Right renal pelvis (tissue), 4 donors: ENCODE results near the gene TMPRSS7. TPM values are rescaled to one million over a fixed set of nuclear protein-coding genes. Genes with fewer than 3 reads are reported as not detected.
A peak's percentile ranks its signal among the peaks of the same experiment; 100 is the strongest.

Experiments
- DNase-seq, 4 donors: peaks; one replicate each; pipeline ENCODE4 v3.0.0-alpha.2; 2013; ENCODE audit warnings: low read depth in 4 of 4, low spot score in 3 of 4, missing footprints in 1 of 4
- polyA plus RNA-seq, 4 donors: library from polyadenylated mRNA; unstranded; fragments of 120-200 nt; gene quantifications; one replicate each; pipeline ENCODE4 v1.2.1, GENCODE V29; 2013; ENCODE audit not compliant: insufficient read length in 4 of 4

The TMPRSS7 gene
- polyA plus RNA-seq, 4 donors = 0.05 to 0.07 TPM; not detected in 2

DNA sequence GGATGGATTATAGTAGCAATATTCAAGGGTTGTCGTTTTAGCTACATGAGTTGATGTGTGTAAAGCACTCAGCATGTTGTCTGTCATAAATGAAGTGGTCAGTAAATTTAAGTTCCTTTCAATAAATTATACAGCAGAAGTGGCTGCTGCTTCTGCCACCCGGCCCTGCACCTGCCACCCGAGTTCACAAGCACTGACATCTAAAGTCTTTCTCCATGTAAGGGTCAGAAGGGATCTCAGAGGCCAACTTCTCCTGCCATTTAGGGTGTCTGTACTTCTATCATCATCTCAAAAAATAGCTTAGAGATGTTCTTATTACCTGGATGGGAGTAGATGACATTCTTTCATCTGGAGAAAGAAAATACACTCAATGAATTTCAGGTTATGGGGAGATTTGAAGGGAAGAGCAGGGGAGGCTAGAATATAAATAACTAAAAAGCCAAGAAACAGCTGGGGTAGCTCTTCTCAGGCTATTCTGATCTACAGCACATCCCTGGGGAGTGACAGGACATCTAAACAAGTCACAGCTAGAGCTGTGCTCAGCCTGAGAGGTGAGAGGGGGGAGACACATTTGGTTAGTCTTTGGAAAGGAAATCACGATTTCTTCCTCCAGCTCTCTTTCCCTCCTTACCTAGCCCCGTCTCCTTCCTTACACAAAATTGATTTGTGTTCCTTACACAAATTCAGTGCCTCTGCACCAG, 90.5 kb downstream of the TMPRSS7 start:
- DNase-seq = no peak

DNA sequence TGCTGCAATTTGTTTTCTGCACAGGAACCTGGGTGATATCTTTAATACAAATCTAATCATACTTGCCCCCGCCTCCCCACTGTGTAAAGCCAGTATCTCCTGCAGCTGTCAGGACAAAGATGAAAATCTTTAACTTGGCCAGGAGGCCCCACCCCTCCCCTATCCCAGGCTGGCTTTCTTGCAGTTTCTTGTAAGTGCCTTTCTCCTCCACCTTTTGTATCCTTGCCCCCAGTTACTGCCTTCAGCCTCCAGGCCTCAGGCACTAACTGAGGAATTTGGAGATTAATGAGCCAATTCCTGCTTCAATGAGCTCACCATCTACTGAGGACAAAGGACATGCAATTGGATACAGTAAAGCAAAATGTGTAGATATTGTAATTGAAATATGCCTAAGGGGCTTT, 92.0 kb downstream of the TMPRSS7 start:
- peak in 3 of 4 donors; percentile 30 to 56 (median 35) for DNase-seq

DNA sequence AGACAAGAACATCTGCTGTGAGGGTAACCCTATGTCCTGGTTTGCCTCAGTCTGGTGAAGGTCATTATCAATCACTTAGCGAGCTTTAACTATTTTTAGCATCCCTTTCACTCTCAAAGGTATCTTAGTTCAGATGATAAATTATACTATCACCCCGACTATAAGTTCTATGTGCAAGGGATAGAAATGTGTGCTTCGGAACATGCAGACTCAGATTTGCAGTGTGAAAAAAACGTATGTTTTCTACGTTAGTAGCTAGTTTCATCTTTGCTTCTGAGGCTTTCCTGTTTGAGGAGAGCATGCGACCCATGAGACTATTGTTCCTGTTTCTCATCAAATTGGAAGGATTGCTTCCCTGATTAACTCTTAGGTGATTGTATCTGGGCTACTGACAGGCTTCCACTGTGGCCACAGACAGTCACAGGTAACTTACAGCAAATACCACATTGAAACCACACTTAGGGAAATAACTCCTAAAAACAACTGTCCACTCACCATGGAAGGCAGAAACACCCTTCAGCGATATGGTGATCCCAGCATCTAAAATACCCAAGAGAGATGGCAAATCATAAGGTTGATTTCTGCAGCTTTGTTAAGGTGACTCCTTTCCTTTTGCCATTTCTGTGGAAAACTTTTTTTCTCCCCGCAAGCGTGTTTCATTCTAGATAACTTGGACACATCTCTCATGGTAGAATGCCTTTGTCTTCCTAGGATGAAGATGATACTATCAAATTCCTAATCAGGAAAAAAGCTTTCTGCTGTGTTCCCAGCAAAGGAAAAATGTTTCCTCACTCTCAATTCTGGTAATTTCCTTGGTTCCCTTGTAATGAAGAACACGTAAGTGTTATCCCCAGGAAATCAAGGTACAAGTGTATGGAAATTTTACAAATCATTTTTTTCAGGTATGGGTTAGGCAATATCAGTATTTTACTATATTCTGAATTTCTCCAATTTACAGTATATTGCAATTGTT, 93.3 kb downstream of the TMPRSS7 start:
- DNase-seq = no peak

DNA sequence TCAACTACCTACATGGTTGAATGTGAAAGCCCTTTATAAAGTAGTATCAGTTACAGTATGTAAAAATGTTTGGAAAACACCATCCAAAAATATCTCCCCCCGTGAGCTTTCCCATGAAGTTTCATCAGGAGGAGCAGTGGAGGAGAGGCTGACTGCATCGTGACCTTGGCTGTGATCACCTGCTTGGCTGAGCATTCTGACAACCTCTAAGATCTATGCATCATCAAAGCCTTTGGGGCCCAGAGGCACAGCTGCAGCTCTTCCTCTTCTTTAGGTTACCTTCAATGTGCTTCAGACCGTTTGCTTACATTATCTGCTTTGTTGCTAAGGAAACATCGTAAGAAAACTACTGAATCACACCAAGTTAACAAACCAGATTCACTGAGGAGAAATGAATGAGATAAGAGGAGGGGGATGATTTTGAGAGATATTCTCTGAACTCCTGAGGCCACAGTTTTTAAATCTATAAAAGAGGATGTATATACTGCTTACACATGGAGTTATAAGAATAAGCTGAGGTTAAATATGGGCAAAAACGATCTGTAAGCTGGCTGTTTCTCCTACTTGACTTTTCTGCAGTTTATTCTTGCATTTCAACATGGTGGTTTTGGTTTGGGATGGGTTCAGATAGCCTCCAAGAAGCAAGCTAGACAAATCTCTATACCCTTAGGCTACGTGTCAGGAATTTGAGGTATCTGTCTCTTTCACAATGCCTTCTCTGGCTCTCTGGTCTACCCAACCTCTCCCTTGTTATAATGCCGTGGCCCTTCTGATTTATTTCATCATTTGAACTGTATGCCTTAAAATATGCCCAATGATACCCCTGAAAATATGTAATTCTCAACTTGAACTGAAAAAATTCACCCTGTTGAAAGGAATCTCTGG, 94.5 kb downstream of the TMPRSS7 start:
- no peak for DNase-seq

DNA sequence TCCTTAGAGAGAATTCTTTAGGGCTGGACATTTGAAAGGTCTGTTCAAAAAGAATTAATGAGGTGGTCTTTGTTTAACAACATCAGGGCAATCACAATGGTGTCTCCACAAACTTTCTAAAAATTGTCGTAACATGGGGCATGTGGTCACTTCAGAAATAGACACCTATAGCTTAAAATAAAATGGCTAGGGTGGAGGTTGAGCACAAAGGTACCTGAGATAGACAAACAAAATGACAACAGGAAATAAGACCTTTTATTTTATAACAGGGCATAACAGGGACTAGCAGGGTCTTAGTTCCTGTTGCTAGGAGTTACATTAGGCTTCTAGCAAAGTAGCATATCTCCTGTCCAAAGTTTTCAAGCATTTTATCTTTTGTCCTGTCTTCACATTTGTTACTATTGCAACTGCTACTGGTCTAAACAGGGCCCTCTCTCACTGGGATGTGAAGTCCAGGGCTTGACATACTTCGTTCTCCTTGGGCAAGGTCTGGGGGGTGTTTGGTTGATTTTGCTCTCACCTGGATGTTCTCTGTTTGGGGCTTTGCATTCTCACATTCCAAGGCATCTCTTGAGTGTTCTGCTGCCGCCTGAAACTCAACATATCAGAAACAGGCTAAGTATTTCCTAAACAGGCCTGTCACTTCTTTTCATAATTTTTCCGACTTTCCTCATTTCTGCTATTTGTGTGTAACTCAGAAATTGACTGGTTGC, 95.5 kb downstream of the TMPRSS7 start:
- no peak for DNase-seq

DNA sequence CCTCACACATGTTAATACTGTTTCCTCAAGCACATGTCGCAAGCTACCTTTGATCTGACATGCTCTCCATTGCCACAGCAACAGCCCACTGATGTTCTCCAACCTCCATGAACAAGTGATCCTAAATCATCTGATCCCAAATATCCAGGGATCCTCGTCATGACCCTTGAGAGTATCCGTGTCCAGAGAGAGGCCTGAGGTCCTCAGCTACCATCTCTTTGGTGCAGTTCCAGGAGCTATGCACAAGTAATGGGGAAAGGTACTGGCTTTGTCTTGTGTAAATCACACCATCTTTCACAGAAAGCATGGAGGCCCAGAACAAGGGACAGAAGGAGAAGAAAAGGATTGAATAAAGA, 96.1 kb downstream of the TMPRSS7 start:
- no peak for DNase-seq

Other genes starting within 250 kb of the TMPRSS7 start
- 10 to 100 TPM; 80.1 to 96.5 (median 89.7) TPM for gene PHLDB2, start 175.5 kb upstream of the TMPRSS7 start, polyA plus RNA-seq
- gene ABHD10, start 55.7 kb upstream of the TMPRSS7 start, polyA plus RNA-seq = 10 to 100 TPM; 47.0 to 56.2 (median 53.1) TPM
- 1 to 10 TPM; 1.8 to 2.5 (median 2.0) TPM for gene TAGLN3, start 35.8 kb upstream of the TMPRSS7 start, polyA plus RNA-seq
- gene C3orf52, start 51.7 kb downstream of the TMPRSS7 start, polyA plus RNA-seq = 1 to 10 TPM; 4.9 to 5.8 (median 5.2) TPM
- gene GCSAM, start 98.5 kb downstream of the TMPRSS7 start, polyA plus RNA-seq = 1 to 10 TPM; 1.4 to 1.8 (median 1.5) TPM